ENCODE data around the gene DGKI.

DGKI gene

GRCh38 chr7:137684316-137684715, 162.5 kb downstream of the DGKI start:
- TF ChIP-seq CTCF (IDR thresholded peaks at IDR 0.05; ENCODE audit: low read depth, low read length): no peak

DNA sequence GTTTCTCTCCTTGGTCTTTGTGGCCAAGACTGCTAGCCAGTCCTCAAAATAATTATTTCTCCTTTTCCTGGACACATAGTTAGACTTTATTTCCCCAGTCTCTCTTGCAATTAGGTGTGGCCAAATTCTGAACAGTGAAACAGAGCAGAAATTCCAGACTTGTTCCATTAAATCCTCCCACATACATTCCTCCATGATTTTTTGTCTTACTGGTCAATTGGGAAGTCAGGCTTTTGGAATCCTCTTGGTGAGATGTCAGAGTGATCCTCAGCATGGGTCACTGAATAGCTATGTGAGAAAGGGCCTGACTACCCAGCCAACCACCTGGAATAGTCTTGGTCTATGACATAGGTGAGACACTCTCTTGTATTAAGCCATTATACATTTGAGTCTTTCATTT, 164.2 kb downstream of the DGKI start:
- TF ChIP-seq CTCF (IDR thresholded peaks at IDR 0.05; ENCODE audit: low read depth, low read length): no peak
- H3K4me3 ChIP-seq (ENCODE audit: low read depth, low read length): no peak overlapping the region

More at GRCh38 chr7:137684316-137684715, 162.5 kb downstream of the DGKI start:
- H3K4me3 ChIP-seq (ENCODE audit: low read depth, low read length): no peak overlapping the region

DNA sequence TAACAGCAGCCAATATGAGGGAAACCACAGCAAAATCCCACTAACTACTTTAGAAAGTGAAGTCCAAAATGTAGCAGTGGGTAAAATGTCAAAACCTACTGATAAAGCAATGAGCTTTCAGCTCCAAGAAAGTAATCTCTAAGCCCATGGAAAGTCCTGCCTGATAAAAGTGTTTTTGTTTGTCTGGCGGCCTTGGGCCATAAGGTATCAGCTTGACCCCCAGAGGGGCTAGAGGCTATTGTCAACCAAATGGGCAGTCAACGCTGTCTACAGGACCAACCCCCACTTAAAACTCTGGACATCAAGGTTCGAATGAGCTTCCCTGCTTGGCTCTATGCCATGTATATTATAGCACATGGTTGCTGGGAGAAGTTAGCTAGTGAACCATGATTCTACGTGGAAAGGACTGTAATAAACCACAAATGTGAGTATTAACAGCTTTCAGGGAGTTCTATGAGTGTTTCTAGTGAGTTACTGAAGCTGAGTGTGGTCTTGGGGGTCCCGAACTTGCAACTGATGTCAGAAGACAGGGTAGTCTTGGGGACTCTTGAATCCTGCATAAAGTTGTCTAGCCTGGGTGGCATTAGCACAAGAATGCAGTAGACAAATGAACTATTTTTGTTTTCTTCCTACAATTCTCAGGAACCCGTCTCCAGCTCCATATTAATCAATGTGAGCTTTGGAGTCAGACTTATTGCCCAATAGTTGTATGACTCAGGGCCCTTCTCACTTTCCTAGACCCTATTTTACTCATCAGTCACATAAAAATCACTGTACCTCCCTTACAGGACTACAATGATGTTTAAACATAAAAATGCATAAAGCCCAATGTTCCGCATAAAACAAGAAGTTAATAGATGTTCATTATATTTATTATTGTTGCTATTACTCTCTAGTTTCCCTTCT, 164.9 kb downstream of the DGKI start:
- no peak overlapping the region for H3K4me3 ChIP-seq (ENCODE audit: low read depth, low read length)
- no peak for TF ChIP-seq CTCF (IDR thresholded peaks at IDR 0.05; ENCODE audit: low read depth, low read length)

DNA sequence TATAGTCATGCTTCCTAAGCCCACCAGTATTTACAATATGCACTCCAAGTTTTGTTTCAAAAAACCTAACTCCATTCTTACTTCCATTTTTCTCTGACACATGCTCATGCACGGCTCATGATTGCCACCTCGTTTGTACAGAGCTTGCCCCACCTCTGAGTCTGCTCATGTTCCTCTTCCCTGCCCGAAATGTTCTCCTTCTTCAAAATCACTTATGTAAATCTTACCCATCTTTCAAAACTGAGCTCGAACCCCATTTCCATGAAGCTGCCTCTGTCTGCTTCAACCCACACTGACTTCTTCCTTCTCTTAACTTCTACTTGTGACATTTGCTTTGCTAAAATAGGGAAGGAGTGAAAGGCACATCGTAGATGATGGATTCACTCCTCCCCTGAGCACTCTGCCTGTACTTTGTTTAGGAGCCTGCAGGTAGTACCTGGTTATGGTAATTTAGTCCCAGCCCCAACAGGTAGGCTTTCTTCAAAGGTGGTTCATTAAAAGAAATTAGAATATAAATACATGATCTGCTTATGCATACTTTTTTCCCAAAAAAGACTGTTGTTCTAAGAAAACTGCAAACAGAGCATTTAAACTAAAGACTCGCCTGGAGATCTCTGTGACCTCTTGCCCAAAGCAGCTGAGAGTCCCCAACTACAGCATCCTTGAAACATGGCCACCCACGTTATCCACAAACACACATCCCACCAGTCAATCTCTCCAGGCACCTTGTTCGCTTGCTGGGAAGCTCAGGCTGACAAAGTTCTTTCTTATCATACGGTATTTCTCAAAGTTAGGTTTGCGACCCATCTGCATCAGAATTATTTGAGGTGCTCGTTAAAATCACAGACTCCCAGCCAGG, 172.0 kb downstream of the DGKI start:
- TF ChIP-seq CTCF (IDR thresholded peaks at IDR 0.05; ENCODE audit: low read depth, low read length): no peak
- no peak overlapping the region for H3K4me3 ChIP-seq (ENCODE audit: low read depth, low read length)

DNA sequence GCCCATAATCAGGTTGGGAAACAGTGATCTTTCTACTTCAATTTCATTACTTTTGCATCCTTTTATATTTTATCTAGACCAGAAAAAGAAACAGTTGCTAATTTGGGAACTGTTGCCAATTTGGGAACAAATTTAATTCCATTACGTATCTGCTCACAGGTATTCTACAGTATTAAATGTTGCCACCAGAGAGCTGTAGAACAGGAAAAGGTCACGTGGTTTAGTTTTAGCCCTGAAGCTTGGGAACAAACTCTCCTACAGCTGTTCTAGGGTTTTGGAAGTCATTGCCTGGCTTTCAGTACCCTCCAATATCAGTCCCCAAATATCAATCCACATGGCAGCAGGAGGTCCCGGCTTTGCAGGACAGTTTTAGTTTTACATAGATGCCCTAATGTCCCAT, 172.7 kb downstream of the DGKI start:
- no peak overlapping the region for H3K4me3 ChIP-seq (ENCODE audit: low read depth, low read length)
- TF ChIP-seq CTCF (IDR thresholded peaks at IDR 0.05; ENCODE audit: low read depth, low read length): no peak

- no peak for TF ChIP-seq CTCF (IDR thresholded peaks at IDR 0.05; ENCODE audit: low read depth, low read length)
- H3K4me3 ChIP-seq (ENCODE audit: low read depth, low read length): no peak overlapping the region
These were observed 174.9 kb downstream of the DGKI start for GRCh38 chr7:137671920-137672319.
